Mesothelial cell of epicardium (in vitro differentiated cells): ENCODE results near the gene LCN1. TPM values are rescaled to one million over a fixed set of nuclear protein-coding genes. Genes with fewer than 3 reads are reported as not detected.

ENCODE experiments used
- DNase-seq, 2 experiments: peaks; one replicate each; pipeline ENCODE4 v3.0.0; 2021; ENCODE audit warnings: low spot score in 2 of 2; ENCODE audit not compliant: unreplicated experiment in 2 of 2
- H3K27ac Mint-ChIP-seq: 2 replicates; pipeline ENCODE4 v1.8.0; 2021; ENCODE audit warnings: mixed read lengths
- H3K27me3 Mint-ChIP-seq: 2 replicates; pipeline ENCODE4 v1.8.0; 2021; ENCODE audit warnings: low read depth, mixed read lengths
- H3K36me3 Mint-ChIP-seq: 2 replicates; pipeline ENCODE4 v1.8.0; 2021; ENCODE audit warnings: mixed read lengths
- H3K4me1 Mint-ChIP-seq: 2 replicates; pipeline ENCODE4 v1.8.0; 2021; ENCODE audit warnings: mixed read lengths
- H3K4me3 Mint-ChIP-seq: 2 replicates; pipeline ENCODE4 v1.8.0; 2021; ENCODE audit warnings: mild to moderate bottlenecking, moderate library complexity, mixed read lengths
- H3K9me3 Mint-ChIP-seq: 2 replicates; pipeline ENCODE4 v1.8.0; 2021; ENCODE audit warnings: mixed read lengths
- CTCF ChIP-seq: fragments of 200-600 bp; sonication (generic); IDR thresholded peaks from one replicate; pipeline ENCODE4 v1.5.0; 2021; ENCODE audit warnings: antibody characterized with exemption; ENCODE audit not compliant: unreplicated experiment
- total RNA-seq: library from RNA; stranded (reverse); gene quantifications from 3 replicates; pipeline ENCODE4 v1.2.1, GENCODE V29; 2021

The LCN1 gene
- total RNA-seq, 1 donor from 2014 or later: not detected

GRCh38 chr9:135501261-135502167, 19.7 kb upstream of the LCN1 start:
- H3K9me3 Mint-ChIP-seq: no peaks in the 10 kb centered on the region
- peak overlapping the region; percentile 80 for H3K27ac Mint-ChIP-seq
- TF ChIP-seq CTCF: no peak
- H3K4me1 Mint-ChIP-seq: peaks cover 10% of the 10 kb centered on the region
- no peaks in the 10 kb centered on the region for H3K27me3 Mint-ChIP-seq
- H3K36me3 Mint-ChIP-seq: peaks cover 7% of the 10 kb centered on the region
- no peak for DNase-seq
- H3K4me3 Mint-ChIP-seq: peak overlapping the region; percentile 86

GRCh38 chr9:135502168-135502872, 18.9 kb upstream of the LCN1 start:
- no peaks in the 10 kb centered on the region for H3K27me3 Mint-ChIP-seq
- peak overlapping the region; percentile 80 for H3K27ac Mint-ChIP-seq
- peaks cover 7% of the 10 kb centered on the region for H3K36me3 Mint-ChIP-seq
- H3K9me3 Mint-ChIP-seq: no peaks in the 10 kb centered on the region
- H3K4me1 Mint-ChIP-seq: peaks cover 10% of the 10 kb centered on the region
- no peak for DNase-seq
- H3K4me3 Mint-ChIP-seq: peak overlapping the region; percentile 86
- TF ChIP-seq CTCF: no peak

- H3K36me3 Mint-ChIP-seq: peaks cover 7% of the 10 kb centered on the region
- peak overlapping the region; percentile 86 for H3K4me3 Mint-ChIP-seq
- no peak for TF ChIP-seq CTCF
- H3K27me3 Mint-ChIP-seq: no peaks in the 10 kb centered on the region
- H3K4me1 Mint-ChIP-seq: peaks cover 10% of the 10 kb centered on the region
- no peak for DNase-seq
- H3K27ac Mint-ChIP-seq: no peak overlapping the region
- H3K9me3 Mint-ChIP-seq: no peaks in the 10 kb centered on the region
Measured at GRCh38 chr9:135502873-135503321, 18.3 kb upstream of the LCN1 start.

GRCh38 chr9:135503371-135504261, 17.6 kb upstream of the LCN1 start:
- DNase-seq: no peak
- H3K4me3 Mint-ChIP-seq: peak overlapping the region; percentile 86
- no peak for TF ChIP-seq CTCF
- H3K9me3 Mint-ChIP-seq: no peaks in the 10 kb centered on the region
- H3K36me3 Mint-ChIP-seq: peaks cover 7% of the 10 kb centered on the region
- H3K27me3 Mint-ChIP-seq: no peaks in the 10 kb centered on the region
- no peak overlapping the region for H3K27ac Mint-ChIP-seq
- H3K4me1 Mint-ChIP-seq: peaks cover 10% of the 10 kb centered on the region
